ENCODE measurements around the gene SETD7.

GRCh38 chr4:139596034-139596683 lies 40.1 kb upstream of the SETD7 start:
- TF ChIP-seq GATA3 (IDR thresholded peaks at IDR 0.05; ENCODE audit: low read depth, low read length) (no peak), GATA2 (IDR thresholded peaks at IDR 0.05; ENCODE audit: low read depth, low read length) (no peak)
